H9 (cell line): ENCODE data around the gene TMEM255A. TPM values are rescaled to one million over a fixed set of nuclear protein-coding genes. Genes with fewer than 3 reads are reported as not detected.

Experiments used
- DNase-seq: peaks from one replicate; pipeline ENCODE4 v3.0.0-alpha.2; 2017
- H2AFZ ChIP-seq: one replicate; pipeline ENCODE4 v1.6.1; 2013; ENCODE audit warnings: mild to moderate bottlenecking, low read length, control low read depth, moderate library complexity
- H2AK5ac ChIP-seq: 2 replicates; pipeline ENCODE4 v1.6.1; 2013; ENCODE audit warnings: low read length, control low read depth, mixed read lengths; ENCODE audit not compliant: insufficient read length
- H2BK120ac ChIP-seq: one replicate; pipeline ENCODE4 v1.6.1; 2013; ENCODE audit warnings: low read depth, mild to moderate bottlenecking, low read length, control low read depth, inconsistent platforms; ENCODE audit not compliant: poor library complexity, severe bottlenecking
- H2BK12ac ChIP-seq: 2 replicates; pipeline ENCODE4 v1.6.1; 2013; ENCODE audit warnings: low read length, control low read depth, mixed read lengths, low read depth; ENCODE audit not compliant: insufficient read length
- H2BK15ac ChIP-seq: 2 replicates; pipeline ENCODE4 v1.6.1; 2013; ENCODE audit warnings: low read depth, low read length, control low read depth
- H2BK20ac ChIP-seq: one replicate; pipeline ENCODE4 v1.6.1; 2013; ENCODE audit warnings: low read depth, mild to moderate bottlenecking, low read length, control low read depth, inconsistent platforms; ENCODE audit not compliant: poor library complexity, severe bottlenecking
- H2BK5ac ChIP-seq: 2 replicates; pipeline ENCODE4 v1.6.1; 2013; ENCODE audit warnings: low read length, control low read depth, mixed read lengths; ENCODE audit not compliant: insufficient read length
- H3K14ac ChIP-seq: 2 replicates; pipeline ENCODE4 v1.6.1; 2013; ENCODE audit warnings: low read length, control low read depth; ENCODE audit not compliant: insufficient read depth
- H3K18ac ChIP-seq: 2 replicates; pipeline ENCODE4 v1.6.1; 2013; ENCODE audit warnings: low read depth, mild to moderate bottlenecking, mixed read lengths, low read length, control low read depth; ENCODE audit not compliant: insufficient read length
- H3K23ac ChIP-seq: 2 replicates; pipeline ENCODE4 v1.6.1; 2013; ENCODE audit warnings: low read length, control low read depth, mixed read lengths, low read depth; ENCODE audit not compliant: insufficient read length
- H3K23me2 ChIP-seq: 2 replicates; pipeline ENCODE4 v1.6.1; 2013; ENCODE audit warnings: low read depth, mild to moderate bottlenecking, mixed read lengths, low read length, control low read depth; ENCODE audit not compliant: insufficient read length, poor library complexity, severe bottlenecking
- H3K27ac ChIP-seq: 2 replicates; pipeline ENCODE4 v1.5.1; 2013; ENCODE audit warnings: low read length, control low read depth, mixed read lengths, low read depth; ENCODE audit not compliant: insufficient read length
- H3K27me3 ChIP-seq: 2 replicates; pipeline ENCODE4 v1.6.1; 2013; ENCODE audit warnings: low read length, control low read depth, inconsistent platforms; ENCODE audit not compliant: insufficient read depth
- H3K4ac ChIP-seq: 2 replicates; pipeline ENCODE4 v1.6.1; 2013; ENCODE audit warnings: low read depth, mild to moderate bottlenecking, control low read depth, inconsistent platforms, low read length, moderate library complexity
- H3K4me1 ChIP-seq: 2 replicates; pipeline ENCODE4 v1.6.1; 2013; ENCODE audit warnings: low read length, control low read depth, inconsistent platforms; ENCODE audit not compliant: insufficient read depth
- H3K4me2 ChIP-seq: 2 replicates; pipeline ENCODE4 v1.6.1; 2013; ENCODE audit warnings: low read length, control low read depth, mixed read lengths; ENCODE audit not compliant: insufficient read length, insufficient read depth
- H3K56ac ChIP-seq: 2 replicates; pipeline ENCODE4 v1.6.1; 2013; ENCODE audit warnings: low read depth, mild to moderate bottlenecking, mixed read lengths, low read length, control low read depth; ENCODE audit not compliant: insufficient read length
- H3K79me1 ChIP-seq: 2 replicates; pipeline ENCODE4 v1.6.1; 2013; ENCODE audit warnings: low read depth, mild to moderate bottlenecking, moderate library complexity, low read length, control low read depth, inconsistent platforms; ENCODE audit not compliant: insufficient read depth, poor library complexity, severe bottlenecking
- H3K79me2 ChIP-seq: 2 replicates; pipeline ENCODE4 v1.6.1; 2013; ENCODE audit warnings: low read length, control low read depth, inconsistent platforms; ENCODE audit not compliant: insufficient read depth
- H3K9ac ChIP-seq: 2 replicates; pipeline ENCODE4 v1.6.1; 2013; ENCODE audit warnings: low read length, control low read depth, mixed read lengths; ENCODE audit not compliant: insufficient read length; ENCODE audit errors: extremely low read depth
- H3K9me3 ChIP-seq: one replicate; pipeline ENCODE4 v1.6.1; 2013; ENCODE audit warnings: low read depth, low read length, inconsistent platforms; ENCODE audit not compliant: control insufficient read depth
- H3T11ph ChIP-seq: one replicate; pipeline ENCODE4 v1.6.1; 2013; ENCODE audit warnings: mild to moderate bottlenecking, low read length, control low read depth, inconsistent platforms
- H4K20me1 ChIP-seq: one replicate; pipeline ENCODE4 v1.6.1; 2013; ENCODE audit not compliant: control insufficient read depth, insufficient read length, insufficient read depth
- H4K5ac ChIP-seq: 2 replicates; pipeline ENCODE4 v1.6.1; 2013; ENCODE audit warnings: low read depth, mild to moderate bottlenecking, mixed read lengths, low read length, control low read depth; ENCODE audit not compliant: insufficient read length
- H4K8ac ChIP-seq: replicated peaks from 2 replicates; pipeline ENCODE4 v1.6.1; 2013; ENCODE audit warnings: low read length, control low read depth, mixed read lengths, low read depth; ENCODE audit not compliant: insufficient read length
- H4K91ac ChIP-seq: 2 replicates; pipeline ENCODE4 v1.6.1; 2013; ENCODE audit warnings: low read depth, mild to moderate bottlenecking, moderate library complexity, mixed read lengths, low read length, control low read depth; ENCODE audit not compliant: insufficient read length
- H3K27ac Mint-ChIP-seq, 3 experiments: 2 replicates in 2 of 3; 3 replicates in 1 of 3; pipeline ENCODE4 v1.8.0; 2020 to 2021; ENCODE audit warnings: mixed read lengths in 3 of 3, mild to moderate bottlenecking in 1 of 3, moderate library complexity in 1 of 3
- H3K27me3 Mint-ChIP-seq: 2 replicates; pipeline ENCODE4 v1.8.0; 2021; ENCODE audit warnings: low read depth, mild to moderate bottlenecking, moderate library complexity, mixed read lengths
- H3K36me3 Mint-ChIP-seq, 3 experiments: 2 replicates in 2 of 3; 3 replicates in 1 of 3; pipeline ENCODE4 v1.8.0; 2020 to 2021; ENCODE audit warnings: low read depth in 3 of 3, mixed read lengths in 3 of 3; ENCODE audit not compliant: insufficient read depth in 1 of 3
- H3K4me1 Mint-ChIP-seq, 2 experiments: 2 replicates each; pipeline ENCODE4 v1.8.0; 2020; ENCODE audit warnings: mixed read lengths in 2 of 2
- H3K4me3 Mint-ChIP-seq, 2 experiments: 2 replicates in 1 of 2; 3 replicates in 1 of 2; pipeline ENCODE4 v1.8.0; 2020 to 2021; ENCODE audit warnings: mild to moderate bottlenecking in 2 of 2, mixed read lengths in 2 of 2, moderate library complexity in 1 of 2
- H3K9me3 Mint-ChIP-seq, 2 experiments: 2 replicates in 1 of 2; 3 replicates in 1 of 2; pipeline ENCODE4 v1.8.0; 2020; ENCODE audit warnings: mild to moderate bottlenecking in 2 of 2, mixed read lengths in 2 of 2, moderate library complexity in 1 of 2
- WGBS: extraction: QIAGEN DNeasy Blood & Tissue Kit; methylation state at CpG from one replicate; pipeline ENCODE4 v1.1.7; 2013; ENCODE audit warnings: missing lambda C conversion rate, low lambda C conversion rate, mixed read lengths; ENCODE audit not compliant: insufficient read length; ENCODE audit errors: extremely low coverage; 5-methylcytosine and 5-hydroxymethylcytosine counted together
- total RNA-seq: library from RNA; stranded (reverse); gene quantifications from 2 replicates; pipeline ENCODE4 v1.2.1, GENCODE V29; 2021
- TF ChIP-seq, protein P1 (sequence below): fragments of 200-600 bp; sonication (generic); conservative IDR thresholded peaks from 3 replicates; pipeline ENCODE4 v1.8.0; 2021; ENCODE audit warnings: antibody characterized with exemption, mild to moderate bottlenecking

TMEM255A gene
- total RNA-seq, 1 experiment from 2014 or later: 0.77 TPM

DNA sequence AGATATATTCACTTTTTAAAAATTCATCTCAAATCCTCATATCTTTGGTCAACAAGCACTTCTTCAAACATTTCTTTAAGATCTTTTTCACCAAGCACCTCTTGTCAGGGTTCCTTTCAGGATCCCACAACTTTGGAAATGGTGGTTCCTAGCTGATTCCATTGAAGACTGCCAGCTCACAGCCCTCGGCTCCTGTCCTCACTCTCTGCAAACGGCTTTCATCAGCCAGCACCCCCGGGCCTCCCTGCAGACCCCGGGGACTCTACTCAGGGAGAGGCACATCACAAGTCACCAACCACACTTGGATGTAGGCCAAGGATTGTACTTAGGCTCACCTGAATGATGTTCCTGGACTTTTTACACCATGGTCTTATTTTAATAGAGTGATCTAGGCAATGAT lies 40.7 kb downstream of the TMEM255A start:
- Histone ChIP-seq H2AFZ (no peak overlapping the region), H3K9me3 (peaks cover 11% of the 10 kb centered on the region), H3K14ac (no peak overlapping the region), H3K4ac (no peak overlapping the region), H2BK15ac (no peak overlapping the region), H3K18ac (no peak overlapping the region), H3K79me2 (no peaks in the 10 kb centered on the region), H3K23ac (no peak overlapping the region), H2BK120ac (no peak overlapping the region), H4K91ac (no peak overlapping the region), H4K20me1 (no peaks in the 10 kb centered on the region), H3K27ac (no peak overlapping the region), H3K4me1 (no peaks in the 10 kb centered on the region), H2AK5ac (no peak overlapping the region), H3K23me2 (no peaks in the 10 kb centered on the region), H3K56ac (no peak overlapping the region), H3K27me3 (no peaks in the 10 kb centered on the region), H2BK20ac (no peak overlapping the region), H3K79me1 (no peaks in the 10 kb centered on the region), H3K4me2 (no peak overlapping the region), H3K9ac (no peak overlapping the region), H2BK5ac (no peak overlapping the region), H4K8ac (no peak overlapping the region), H4K5ac (no peak overlapping the region), H3T11ph (no peak overlapping the region), H2BK12ac (no peak overlapping the region)
- H3K27me3 Mint-ChIP-seq: peaks cover 33% of the 10 kb centered on the region
- no CpG with 5 or more reads among the region's 4 CpGs for WGBS
- TF ChIP-seq, protein P1, sequence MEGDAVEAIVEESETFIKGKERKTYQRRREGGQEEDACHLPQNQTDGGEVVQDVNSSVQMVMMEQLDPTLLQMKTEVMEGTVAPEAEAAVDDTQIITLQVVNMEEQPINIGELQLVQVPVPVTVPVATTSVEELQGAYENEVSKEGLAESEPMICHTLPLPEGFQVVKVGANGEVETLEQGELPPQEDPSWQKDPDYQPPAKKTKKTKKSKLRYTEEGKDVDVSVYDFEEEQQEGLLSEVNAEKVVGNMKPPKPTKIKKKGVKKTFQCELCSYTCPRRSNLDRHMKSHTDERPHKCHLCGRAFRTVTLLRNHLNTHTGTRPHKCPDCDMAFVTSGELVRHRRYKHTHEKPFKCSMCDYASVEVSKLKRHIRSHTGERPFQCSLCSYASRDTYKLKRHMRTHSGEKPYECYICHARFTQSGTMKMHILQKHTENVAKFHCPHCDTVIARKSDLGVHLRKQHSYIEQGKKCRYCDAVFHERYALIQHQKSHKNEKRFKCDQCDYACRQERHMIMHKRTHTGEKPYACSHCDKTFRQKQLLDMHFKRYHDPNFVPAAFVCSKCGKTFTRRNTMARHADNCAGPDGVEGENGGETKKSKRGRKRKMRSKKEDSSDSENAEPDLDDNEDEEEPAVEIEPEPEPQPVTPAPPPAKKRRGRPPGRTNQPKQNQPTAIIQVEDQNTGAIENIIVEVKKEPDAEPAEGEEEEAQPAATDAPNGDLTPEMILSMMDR: no peak
- H3K9me3 Mint-ChIP-seq: peaks cover 65 to 73% of the 10 kb centered on the region in 2 experiments
- H3K36me3 Mint-ChIP-seq: peaks cover 0 to 2% (median 0%) of the 10 kb centered on the region in 3 experiments; a peak in 2 of 7 replicates
- H3K4me1 Mint-ChIP-seq: peaks cover 13% of the 10 kb centered on the region in 2 experiments
- H3K27ac Mint-ChIP-seq: no peak overlapping the region
- no peak overlapping the region for H3K4me3 Mint-ChIP-seq
- DNase-seq: no peak
